Prostate gland (tissue), 2 donors: Measurements from ENCODE around the gene MAGEA9B. TPM values are rescaled to one million over a fixed set of nuclear protein-coding genes. Genes with fewer than 3 reads are reported as not detected.
A peak's percentile ranks its signal among the peaks of the same experiment; 100 is the strongest.
"Not testable (repeated sequence)": the region's sequence is repeated elsewhere in the genome, so short reads cannot be mapped to it uniquely, and the experiment has no call there.

Source experiments
- DNase-seq: peaks from one replicate; pipeline ENCODE4 v3.0.0-alpha.2; 2019; ENCODE audit warnings: low spot score
- H3K27ac ChIP-seq, 2 donors: fragments of 200-600 bp; sonication (generic); 2 replicates each; pipeline ENCODE4 v1.5.1; 2017 to 2019
- H3K27me3 ChIP-seq: fragments of 200-600 bp; sonication (generic); replicated peaks from 2 replicates; pipeline ENCODE4 v1.5.1; 2019; ENCODE audit not compliant: insufficient read depth
- H3K36me3 ChIP-seq, 2 donors: fragments of 200-600 bp; sonication (generic); 1 replicate in 1 of 2; 2 replicates in 1 of 2; pipeline versions ENCODE4 v1.5.1 to v1.8.1; 2017 to 2019
- H3K4me1 ChIP-seq: fragments of 200-600 bp; sonication (generic); replicated peaks from 2 replicates; pipeline ENCODE4 v1.5.1; 2019
- H3K4me3 ChIP-seq, 2 donors: fragments of 200-600 bp; sonication (generic); 2 replicates each; pipeline ENCODE4 v1.5.1; 2017 to 2019
- H3K9me3 ChIP-seq: fragments of 200-600 bp; sonication (generic); 2 replicates; pipeline ENCODE4 v1.5.1; 2017
- CTCF ChIP-seq, 4 experiments: fragments of 200-600 bp in 2 of 4; fragments of 450-650 bp in 2 of 4; sonication (generic) in 2 of 4; IDR thresholded peaks; 1 replicate in 3 of 4; 2 replicates in 1 of 4; pipeline ENCODE4 v1.5.1; 2016 to 2019; ENCODE audit warnings: antibody characterized with exemption in 4 of 4, mild to moderate bottlenecking in 2 of 4, moderate library complexity in 2 of 4
- POLR2A ChIP-seq: fragments of 450-650 bp; IDR thresholded peaks from one replicate; pipeline ENCODE4 v1.6.1; 2016; ENCODE audit warnings: antibody characterized with exemption, mild to moderate bottlenecking
- POLR2AphosphoS5 ChIP-seq: sonication (generic); formaldehyde crosslinking; IDR thresholded peaks from one replicate; pipeline ENCODE4 v1.6.1; 2017; ENCODE audit warnings: antibody characterized with exemption
- WGBS: methylation state at CpG from one replicate; pipeline ENCODE4 v1.1.5; 2018; 5-methylcytosine and 5-hydroxymethylcytosine counted together
- intact Hi-C: fragments of 100-400 bp; cut with DNase I; formaldehyde crosslinking; loops from one replicate; pipeline ENCODE4 v1.14.2; 2022
- total RNA-seq, 2 donors: library from RNA; depleted of rRNA; stranded (reverse); fragments of >200 nt; gene quantifications; one replicate each; pipeline ENCODE4 v1.1.0, GENCODE V29; 2016

MAGEA9B gene
- 10 to 100 TPM in 1 of 2 donors, not detected in 1; 11.2 TPM for total RNA-seq

- no CpG with 5 or more reads among the region's 12 CpGs for WGBS
- H3K27me3 ChIP-seq, H3K4me1 ChIP-seq, H3K27ac ChIP-seq, DNase-seq, H3K9me3 ChIP-seq, H3K36me3 ChIP-seq, intact Hi-C loops, H3K4me3 ChIP-seq: not testable (repeated sequence)
These were observed at the start of gene MAGEA9B for GRCh38 chrX:149587359-149587758. TSS of gene MAGEA9B (minus strand) at chrX:149587459. CDS start at chrX:149583179, 4,280 bp downstream.

- Histone ChIP-seq H3K27me3 (no peaks in the 10 kb centered on the region), H3K9me3 (no peaks in the 10 kb centered on the region), H3K27ac (no peak overlapping the region), H3K4me3 (no peak overlapping the region), H3K36me3 (no peaks in the 10 kb centered on the region), H3K4me1 (no peaks in the 10 kb centered on the region)
- intact Hi-C loops: loop anchor here (10.0 kb wide), 1 partner anchor 1761 kb away; the partner anchor contains the start of gene VMA21
- no peak for DNase-seq
- TF ChIP-seq POLR2A (no peak), CTCF (IDR thresholded peaks at IDR 0.05) (no peak), POLR2AphosphoS5 (no peak)
These were observed 46.3 kb upstream of the MAGEA9B start for GRCh38 chrX:149633511-149633910.

GRCh38 chrX:149631234-149632165 is 44.2 kb upstream of the MAGEA9B start, which contains the start of gene TMEM185A:
TSS of gene TMEM185A (minus strand) at chrX:149631792. CDS start at chrX:149631580, 212 bp downstream.
- Histone ChIP-seq H3K4me3 (peak within 1 kb of the TSS; percentile 56 to 61), H3K4me1 (no peaks in the 10 kb centered on the region), H3K27me3 (no peaks in the 10 kb centered on the region), H3K27ac (peak within 1 kb of the TSS; percentile 61 to 69), H3K9me3 (no peaks in the 10 kb centered on the region), H3K36me3 (no peaks in the 10 kb centered on the region)
- TF ChIP-seq POLR2AphosphoS5 (peak; percentile 52), CTCF (IDR thresholded peaks at IDR 0.05) (no peak)
- intact Hi-C loops: loop anchor here (10.0 kb wide), 1 partner anchor 1763 kb away; the partner anchor contains the start of gene VMA21
- 2% methylated on average over 11 of the region's 102 CpGs for WGBS
- peak; percentile 45 for DNase-seq

GRCh38 chrX:149630681-149631233 is 43.5 kb upstream of the MAGEA9B start:
- Histone ChIP-seq H3K4me3 (peak overlapping the region; percentile 56 to 61), H3K27me3 (no peaks in the 10 kb centered on the region), H3K36me3 (no peaks in the 10 kb centered on the region), H3K4me1 (no peaks in the 10 kb centered on the region), H3K9me3 (no peaks in the 10 kb centered on the region), H3K27ac (peak overlapping the region; percentile 61 to 69)
- intact Hi-C loops: loop anchor here (10.0 kb wide), 1 partner anchor 1764 kb away; the partner anchor contains the start of gene VMA21
- no peak for DNase-seq
- no peak for TF ChIP-seq POLR2AphosphoS5
- TF ChIP-seq CTCF (IDR thresholded peaks at IDR 0.05): no peak
- no peak for TF ChIP-seq POLR2A
- WGBS: 2% methylated on average over 16 of the region's 16 CpGs

- WGBS: 65% methylated on average over 5 of the region's 5 CpGs
- no peaks in the 10 kb centered on the region for H3K9me3 ChIP-seq
- H3K27ac ChIP-seq: no peak overlapping the region
- TF ChIP-seq POLR2A (no peak), CTCF (IDR thresholded peaks at IDR 0.05) (no peak), POLR2AphosphoS5 (no peak)
- no peaks in the 10 kb centered on the region for H3K36me3 ChIP-seq
- H3K4me3 ChIP-seq: peak overlapping the region in 1 of 2 donors; percentile 61
- DNase-seq: no peak
- intact Hi-C loops: loop anchor here (10.0 kb wide), 1 partner anchor 1765 kb away; the partner anchor contains the start of gene VMA21
- H3K4me1 ChIP-seq: no peaks in the 10 kb centered on the region
- no peaks in the 10 kb centered on the region for H3K27me3 ChIP-seq
These were observed 42.6 kb upstream of the MAGEA9B start for GRCh38 chrX:149629730-149630387.
